ENCODE data around the gene NACC1.

DNA sequence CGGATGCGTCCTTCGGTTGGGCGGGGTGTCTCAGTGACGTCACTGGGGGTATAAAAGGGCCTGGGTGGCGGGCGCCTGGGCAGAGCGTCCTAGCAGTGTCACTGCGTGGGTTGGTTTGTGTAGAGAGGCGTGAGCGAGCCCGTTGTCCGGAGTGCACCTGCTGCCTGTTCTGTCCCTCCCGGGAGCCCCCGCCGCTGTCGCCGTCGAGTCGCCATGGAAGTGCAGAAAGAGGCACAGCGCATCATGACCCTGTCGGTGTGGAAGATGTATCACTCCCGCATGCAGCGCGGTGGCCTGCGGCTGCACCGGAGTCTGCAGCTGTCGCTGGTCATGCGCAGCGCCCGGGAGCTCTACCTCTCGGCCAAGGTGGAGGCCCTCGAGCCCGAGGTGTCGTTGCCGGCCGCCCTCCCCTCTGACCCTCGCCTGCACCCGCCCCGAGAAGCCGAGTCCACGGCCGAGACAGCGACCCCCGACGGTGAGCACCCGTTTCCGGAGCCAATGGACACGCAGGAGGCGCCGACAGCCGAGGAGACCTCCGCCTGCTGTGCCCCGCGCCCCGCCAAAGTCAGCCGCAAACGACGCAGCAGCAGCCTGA lies 35.0 kb downstream of the NACC1 start:
- TF ChIP-seq FOXM1 (IDR thresholded peaks at IDR 0.05; ENCODE audit: borderline replicate concordance) (no peak), BHLHE40 (IDR thresholded peaks at IDR 0.05; ENCODE audit: borderline replicate concordance) (no peak), ZNF384 (IDR thresholded peaks at IDR 0.05) (no peak), SUZ12 (IDR thresholded peaks at IDR 0.05) (no peak)

Measured in HEK293T (cell line).